GM19324 (cell line): ENCODE data around the gene PLEKHM3.
"Not testable (repeated sequence)": the region's sequence is repeated elsewhere in the genome, so short reads cannot be mapped to it uniquely, and the experiment has no call there.

Experiments
- ATAC-seq: cut with Tn5 transposase; IDR thresholded peaks from one replicate; pipeline ENCODE4 v1.9.1; 2021; ENCODE audit warnings: mild to moderate bottlenecking, moderate library complexity; ENCODE audit not compliant: unreplicated experiment, low FRiP score

PLEKHM3 gene

GRCh38 chr2:207812058-207812725, 213.1 kb downstream of the PLEKHM3 start:
- ATAC-seq = no peak

GRCh38 chr2:207811658-207812057, 213.7 kb downstream of the PLEKHM3 start:
- not testable (repeated sequence) for ATAC-seq

GRCh38 chr2:207810200-207810788, 215.0 kb downstream of the PLEKHM3 start:
- ATAC-seq = no peak

GRCh38 chr2:207808119-207808518, 217.2 kb downstream of the PLEKHM3 start:
- no peak for ATAC-seq

- ATAC-seq = no peak
Observed at GRCh38 chr2:207807516-207807915, 217.8 kb downstream of the PLEKHM3 start.

- no peak for ATAC-seq
Observed at GRCh38 chr2:207805566-207806226, 219.6 kb downstream of the PLEKHM3 start.

- no peak for ATAC-seq
Observed at GRCh38 chr2:207802650-207803049, 222.7 kb downstream of the PLEKHM3 start.

- no peak for ATAC-seq
Observed at GRCh38 chr2:207801259-207801658, 224.1 kb downstream of the PLEKHM3 start.

GRCh38 chr2:207796585-207797350, 228.6 kb downstream of the PLEKHM3 start:
- ATAC-seq = no peak

GRCh38 chr2:207792244-207792785, 233.0 kb downstream of the PLEKHM3 start:
- ATAC-seq = no peak

GRCh38 chr2:207791579-207792243, 233.6 kb downstream of the PLEKHM3 start:
- no peak for ATAC-seq

- no peak for ATAC-seq
Observed at GRCh38 chr2:207790898-207791297, 234.4 kb downstream of the PLEKHM3 start.

GRCh38 chr2:207787800-207788199, 237.5 kb downstream of the PLEKHM3 start:
- no peak for ATAC-seq

- ATAC-seq = no peak
Observed at GRCh38 chr2:207787017-207787416, 238.3 kb downstream of the PLEKHM3 start.

- no peak for ATAC-seq
Observed at GRCh38 chr2:207784898-207785297, 240.4 kb downstream of the PLEKHM3 start.

- no peak for ATAC-seq
Observed at GRCh38 chr2:207783514-207783913, 241.8 kb downstream of the PLEKHM3 start.

GRCh38 chr2:207782238-207783030, 242.9 kb downstream of the PLEKHM3 start:
- ATAC-seq = no peak

- ATAC-seq = no peak
Observed at GRCh38 chr2:207779523-207779922, 245.8 kb downstream of the PLEKHM3 start.

- ATAC-seq = no peak
Observed at GRCh38 chr2:207778298-207778882, 246.9 kb downstream of the PLEKHM3 start.
